ENCODE results near the gene CIAO1. TPM values are rescaled to one million over a fixed set of nuclear protein-coding genes. Genes with fewer than 3 reads are reported as not detected.

Gene CIAO1
- total and polyA plus RNA-seq, 2 of the 13 experiments (the other 11 are each of a cell fraction or from before 2014, with no cell fraction given), result 99.3 to 120 TPM

DNA sequence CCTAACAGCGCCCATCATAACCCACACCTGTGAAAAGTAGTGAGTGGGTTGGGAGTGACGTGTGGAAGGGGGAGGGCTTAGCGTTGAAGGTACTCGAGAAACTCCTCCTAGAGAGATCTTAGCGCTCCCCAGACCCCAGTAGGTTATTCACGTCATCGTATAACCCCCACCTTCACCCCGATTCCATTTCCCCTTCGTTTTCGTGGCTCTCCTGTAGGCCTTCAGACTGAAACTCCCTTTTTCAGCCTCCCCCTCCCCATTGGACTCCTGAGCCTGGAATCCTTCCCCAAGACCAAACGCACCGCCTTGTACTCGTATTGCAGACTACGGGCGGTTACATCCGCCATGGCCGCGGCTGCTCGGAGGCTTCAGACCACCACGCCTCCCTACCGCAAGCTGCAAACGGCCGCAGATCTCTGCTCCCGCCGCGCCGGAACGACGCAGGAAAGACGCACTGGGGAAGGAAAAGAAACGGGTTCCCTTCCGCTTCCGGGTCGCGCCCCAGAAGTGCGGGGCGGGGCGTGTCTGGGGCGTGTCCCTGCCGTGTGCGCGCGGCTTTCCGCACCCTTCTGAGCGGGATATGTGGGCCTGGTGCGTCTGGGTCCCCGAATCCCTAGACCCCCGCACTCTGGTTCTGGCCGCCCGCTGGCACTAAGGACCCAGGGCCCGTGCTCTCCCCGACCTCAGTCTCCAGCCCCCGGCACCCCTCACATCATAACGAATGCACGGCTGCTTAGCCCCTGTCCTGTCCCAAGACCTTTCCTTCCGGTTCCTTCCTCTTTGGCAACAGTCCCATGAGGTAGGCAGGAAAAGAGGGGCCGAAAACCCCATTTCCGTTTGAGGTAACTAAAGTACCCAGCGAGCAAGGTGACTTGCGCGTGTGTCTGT is 39.3 kb downstream of the CIAO1 start, which contains the start of gene SNRNP200 (continued):
- TF ChIP-seq, protein P1, sequence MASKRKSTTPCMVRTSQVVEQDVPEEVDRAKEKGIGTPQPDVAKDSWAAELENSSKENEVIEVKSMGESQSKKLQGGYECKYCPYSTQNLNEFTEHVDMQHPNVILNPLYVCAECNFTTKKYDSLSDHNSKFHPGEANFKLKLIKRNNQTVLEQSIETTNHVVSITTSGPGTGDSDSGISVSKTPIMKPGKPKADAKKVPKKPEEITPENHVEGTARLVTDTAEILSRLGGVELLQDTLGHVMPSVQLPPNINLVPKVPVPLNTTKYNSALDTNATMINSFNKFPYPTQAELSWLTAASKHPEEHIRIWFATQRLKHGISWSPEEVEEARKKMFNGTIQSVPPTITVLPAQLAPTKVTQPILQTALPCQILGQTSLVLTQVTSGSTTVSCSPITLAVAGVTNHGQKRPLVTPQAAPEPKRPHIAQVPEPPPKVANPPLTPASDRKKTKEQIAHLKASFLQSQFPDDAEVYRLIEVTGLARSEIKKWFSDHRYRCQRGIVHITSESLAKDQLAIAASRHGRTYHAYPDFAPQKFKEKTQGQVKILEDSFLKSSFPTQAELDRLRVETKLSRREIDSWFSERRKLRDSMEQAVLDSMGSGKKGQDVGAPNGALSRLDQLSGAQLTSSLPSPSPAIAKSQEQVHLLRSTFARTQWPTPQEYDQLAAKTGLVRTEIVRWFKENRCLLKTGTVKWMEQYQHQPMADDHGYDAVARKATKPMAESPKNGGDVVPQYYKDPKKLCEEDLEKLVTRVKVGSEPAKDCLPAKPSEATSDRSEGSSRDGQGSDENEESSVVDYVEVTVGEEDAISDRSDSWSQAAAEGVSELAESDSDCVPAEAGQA (IDR thresholded peaks at IDR 0.05; ENCODE audit: low read depth), result peak; percentile 84; the same call in 1 of the 2 replicates
- TF ChIP-seq, protein P1 (CRISPR knock-in tag; IDR thresholded peaks at IDR 0.05; ENCODE audit: borderline replicate concordance), result peak; percentile 92
- TF ChIP-seq KDM5B (CRISPR knock-in tag; IDR thresholded peaks at IDR 0.05; ENCODE audit: borderline replicate concordance), result peak; percentile 92
- no peak; the same call in 1 of the 2 replicates for TF ChIP-seq CEBPG (CRISPR knock-in tag; IDR thresholded peaks at IDR 0.05)
- TF ChIP-seq SRY (CRISPR knock-in tag; IDR thresholded peaks at IDR 0.05), result peak; percentile 96
- TF ChIP-seq ZNF605 (CRISPR knock-in tag; IDR thresholded peaks at IDR 0.05), result peak; percentile 62; the same call in 1 of the 2 replicates
- TF ChIP-seq ZNF788 (CRISPR knock-in tag; IDR thresholded peaks at IDR 0.05; ENCODE audit: borderline replicate concordance), result peak; percentile 93
- TF ChIP-seq, protein P2, sequence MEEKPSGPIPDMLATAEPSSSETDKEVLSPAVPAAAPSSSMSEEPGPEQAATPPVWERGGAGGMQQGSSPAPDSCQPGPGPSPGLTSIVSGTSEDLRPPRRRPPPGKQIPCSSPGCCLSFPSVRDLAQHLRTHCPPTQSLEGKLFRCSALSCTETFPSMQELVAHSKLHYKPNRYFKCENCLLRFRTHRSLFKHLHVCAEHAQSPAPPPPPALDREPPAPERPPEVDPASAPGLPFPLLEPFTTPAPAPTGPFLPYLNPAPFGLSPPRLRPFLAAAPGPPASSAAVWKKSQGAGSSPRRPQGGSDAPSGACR (CRISPR knock-in tag; IDR thresholded peaks at IDR 0.05), result peak; percentile 94
- peak; percentile 88; the same call in 1 of the 2 replicates for TF ChIP-seq ZNF276 (CRISPR knock-in tag; IDR thresholded peaks at IDR 0.05; ENCODE audit: low read depth)
- TF ChIP-seq, protein P3, sequence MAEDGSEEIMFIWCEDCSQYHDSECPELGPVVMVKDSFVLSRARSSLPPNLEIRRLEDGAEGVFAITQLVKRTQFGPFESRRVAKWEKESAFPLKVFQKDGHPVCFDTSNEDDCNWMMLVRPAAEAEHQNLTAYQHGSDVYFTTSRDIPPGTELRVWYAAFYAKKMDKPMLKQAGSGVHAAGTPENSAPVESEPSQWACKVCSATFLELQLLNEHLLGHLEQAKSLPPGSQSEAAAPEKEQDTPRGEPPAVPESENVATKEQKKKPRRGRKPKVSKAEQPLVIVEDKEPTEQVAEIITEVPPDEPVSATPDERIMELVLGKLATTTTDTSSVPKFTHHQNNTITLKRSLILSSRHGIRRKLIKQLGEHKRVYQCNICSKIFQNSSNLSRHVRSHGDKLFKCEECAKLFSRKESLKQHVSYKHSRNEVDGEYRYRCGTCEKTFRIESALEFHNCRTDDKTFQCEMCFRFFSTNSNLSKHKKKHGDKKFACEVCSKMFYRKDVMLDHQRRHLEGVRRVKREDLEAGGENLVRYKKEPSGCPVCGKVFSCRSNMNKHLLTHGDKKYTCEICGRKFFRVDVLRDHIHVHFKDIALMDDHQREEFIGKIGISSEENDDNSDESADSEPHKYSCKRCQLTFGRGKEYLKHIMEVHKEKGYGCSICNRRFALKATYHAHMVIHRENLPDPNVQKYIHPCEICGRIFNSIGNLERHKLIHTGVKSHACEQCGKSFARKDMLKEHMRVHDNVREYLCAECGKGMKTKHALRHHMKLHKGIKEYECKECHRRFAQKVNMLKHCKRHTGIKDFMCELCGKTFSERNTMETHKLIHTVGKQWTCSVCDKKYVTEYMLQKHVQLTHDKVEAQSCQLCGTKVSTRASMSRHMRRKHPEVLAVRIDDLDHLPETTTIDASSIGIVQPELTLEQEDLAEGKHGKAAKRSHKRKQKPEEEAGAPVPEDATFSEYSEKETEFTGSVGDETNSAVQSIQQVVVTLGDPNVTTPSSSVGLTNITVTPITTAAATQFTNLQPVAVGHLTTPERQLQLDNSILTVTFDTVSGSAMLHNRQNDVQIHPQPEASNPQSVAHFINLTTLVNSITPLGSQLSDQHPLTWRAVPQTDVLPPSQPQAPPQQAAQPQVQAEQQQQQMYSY (CRISPR knock-in tag; IDR thresholded peaks at IDR 0.05), result peak; percentile 64
- peak; percentile 88 to 95 for TF ChIP-seq POLR2A (IDR thresholded peaks at IDR 0.05; ENCODE audit: insufficient read depth in 1 of 2, low read depth in 2 of 2, low read length in 2 of 2)
- TF ChIP-seq ZNF354B (CRISPR knock-in tag; IDR thresholded peaks at IDR 0.05), result 0 out of 2 replicates have a peak, but pooled peaks have one; percentile 79
- peak; percentile 86; the same call in 1 of the 2 replicates for TF ChIP-seq MEIS1 (CRISPR knock-in tag; IDR thresholded peaks at IDR 0.05; ENCODE audit: borderline replicate concordance)
- peak; percentile 73 for TF ChIP-seq ETV5 (CRISPR knock-in tag; IDR thresholded peaks at IDR 0.05; ENCODE audit: borderline replicate concordance)
- no peak for TF ChIP-seq ATRX (CRISPR knock-in tag; IDR thresholded peaks at IDR 0.05; ENCODE audit: borderline replicate concordance)
- TF ChIP-seq ISL2 (CRISPR knock-in tag; IDR thresholded peaks at IDR 0.05), result peak; percentile 74

All from HepG2 (cell line).